Activated naive CD4-positive, alpha-beta T cell treated with anti-CD3 and anti-CD28 coated beads for 36 hours (primary cell): ENCODE data around the gene ERVW-1. TPM values are rescaled to one million over a fixed set of nuclear protein-coding genes. Genes with fewer than 3 reads are reported as not detected.
A peak's percentile ranks its signal among the peaks of the same experiment; 100 is the strongest.

ENCODE experiments used
- CTCF ChIA-PET: fragments of 350-600 bp; sonication (Branson Sonifier 250); formaldehyde crosslinking; loops from one replicate; lab custom pipeline; 2021; ENCODE audit warnings: antibody characterized with exemption; lab: Charles Lee
- DNase-seq: peaks from one replicate; pipeline ENCODE4 v3.0.0-alpha.2; 2020
- H3K27ac Mint-ChIP-seq: one replicate; pipeline ENCODE4 v1.8.0; 2021; ENCODE audit warnings: mild to moderate bottlenecking, mixed read lengths
- H3K27me3 Mint-ChIP-seq: one replicate; pipeline ENCODE4 v1.8.0; 2021; ENCODE audit warnings: low read depth, mixed read lengths
- H3K36me3 Mint-ChIP-seq: one replicate; pipeline ENCODE4 v1.8.0; 2021; ENCODE audit warnings: low read depth, mixed read lengths
- H3K4me1 Mint-ChIP-seq: one replicate; pipeline ENCODE4 v1.8.0; 2021; ENCODE audit warnings: low read depth, mixed read lengths
- H3K4me3 Mint-ChIP-seq: one replicate; pipeline ENCODE4 v1.8.0; 2021; ENCODE audit warnings: mild to moderate bottlenecking, moderate library complexity, mixed read lengths
- H3K9me3 Mint-ChIP-seq: one replicate; pipeline ENCODE4 v1.8.0; 2021; ENCODE audit warnings: mixed read lengths
- intact Hi-C: fragments of 100-400 bp; cut with micrococcal nuclease; formaldehyde crosslinking; loops from one replicate; pipeline ENCODE4 v1.15.1; 2023
- total RNA-seq, 2 experiments: library from RNA; stranded (reverse); gene quantifications; one replicate each; pipeline ENCODE4 v1.2.3, GENCODE V29; 2021

Gene ERVW-1
- total RNA-seq, 2 experiments from 2014 or later = not detected

DNA sequence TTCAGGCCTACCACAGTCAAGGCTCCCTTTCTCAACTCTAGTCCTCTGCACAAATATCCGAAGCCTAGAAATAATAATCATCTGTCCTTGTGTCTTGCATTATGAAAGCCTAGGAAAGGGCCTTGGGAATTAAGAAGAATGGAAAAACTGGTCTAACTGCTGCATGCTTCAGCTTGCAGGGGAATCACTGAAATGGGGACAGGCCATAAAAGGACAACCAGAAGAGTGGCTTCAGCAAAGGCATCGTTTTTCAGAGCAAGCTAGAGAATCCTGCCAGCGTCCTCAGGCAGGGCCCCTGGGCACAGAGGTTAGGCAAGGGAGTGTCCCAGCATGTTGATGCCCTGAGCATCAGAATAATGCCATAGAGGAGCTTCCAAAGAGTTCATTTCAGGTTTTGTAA is 13.2 kb downstream of the ERVW-1 start:
- no peak overlapping the region for H3K27ac Mint-ChIP-seq
- H3K27me3 Mint-ChIP-seq = no peaks in the 10 kb centered on the region
- no peak overlapping the region for H3K4me3 Mint-ChIP-seq
- CTCF ChIA-PET = no interaction called here
- DNase-seq = no peak
- peaks cover 8% of the 10 kb centered on the region for H3K9me3 Mint-ChIP-seq
- H3K4me1 Mint-ChIP-seq = no peaks in the 10 kb centered on the region
- H3K36me3 Mint-ChIP-seq = peaks cover 10% of the 10 kb centered on the region
- intact Hi-C loops = loop anchor here (5.0 kb wide), 2 partner anchors 582 to 1382 kb away; partner anchors contain the start of gene MTERF1

- Mint-ChIP-seq H3K9me3 (no peaks in the 10 kb centered on the region), H3K27ac (no peak overlapping the region), H3K27me3 (no peaks in the 10 kb centered on the region), H3K4me1 (no peaks in the 10 kb centered on the region), H3K4me3 (no peak overlapping the region), H3K36me3 (peaks cover 1% of the 10 kb centered on the region)
- intact Hi-C loops = loop anchor here (5.0 kb wide), 2 partner anchors 580 to 1380 kb away; partner anchors contain the start of gene MTERF1
- no peak for DNase-seq
- CTCF ChIA-PET = interaction anchor here (5.8 kb wide), 1 partner anchor 15 kb away, joined by 43 read pairs; the partner anchor contains the start of gene GATAD1
These were observed 15.2 kb downstream of the ERVW-1 start for GRCh38 chr7:92462560-92462959.

DNA sequence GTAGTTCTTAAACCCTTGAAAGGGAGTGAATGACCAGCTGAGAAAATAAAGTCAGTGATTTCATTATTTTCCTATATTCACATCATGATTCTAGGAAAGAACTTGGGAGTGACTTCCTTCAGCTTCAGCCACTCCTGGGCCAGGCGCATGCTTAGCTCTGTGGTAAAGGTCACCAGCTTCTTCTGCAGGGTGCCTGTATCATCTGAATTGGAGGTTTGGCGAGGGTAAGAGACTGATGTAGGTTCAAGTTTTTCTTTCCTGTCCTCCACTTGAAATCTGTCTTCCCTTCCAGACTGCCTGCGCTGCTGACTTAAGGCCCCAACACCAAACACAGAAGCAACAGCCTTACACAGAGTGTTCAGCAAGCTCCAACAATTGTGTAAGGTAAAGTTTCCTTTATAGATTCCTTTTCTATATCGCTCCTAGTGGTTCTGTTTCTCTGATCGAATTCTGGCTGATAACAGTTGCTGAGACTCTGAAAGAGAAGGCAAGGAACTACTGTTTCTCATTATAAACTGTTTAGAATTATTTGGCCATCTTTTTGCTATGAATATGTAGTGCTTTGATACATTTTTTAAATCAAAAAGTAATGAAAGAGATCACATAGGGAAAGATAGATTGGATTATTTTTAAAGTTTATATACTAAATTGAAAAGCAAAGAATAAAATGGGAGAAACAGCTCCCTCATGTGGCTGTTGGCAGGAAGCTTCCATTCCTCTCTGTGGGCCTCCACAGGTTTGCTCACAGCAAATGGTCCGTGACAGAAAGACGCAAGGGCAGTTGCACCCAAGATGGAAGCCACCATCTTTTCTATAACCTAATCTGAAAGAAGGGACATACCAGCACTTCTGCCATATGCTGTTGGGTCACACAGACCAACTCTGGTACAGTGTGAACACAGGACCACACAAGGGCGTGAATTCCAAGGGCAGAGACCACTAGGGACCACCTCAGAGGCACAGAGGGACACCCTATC is 16.4 kb downstream of the ERVW-1 start:
- intact Hi-C loops = loop anchor here (1.0 to 5.0 kb wide), 5 partner anchors 37 to 1379 kb away; partner anchors contain the start of genes LRRD1 and MTERF1
- no peak overlapping the region for H3K4me3 Mint-ChIP-seq
- H3K4me1 Mint-ChIP-seq = no peaks in the 10 kb centered on the region
- peaks cover 4% of the 10 kb centered on the region for H3K36me3 Mint-ChIP-seq
- CTCF ChIA-PET = interaction anchor here (0.5 to 5.8 kb wide), 20 partner anchors 8 to 1833 kb away, joined by 3 to 43 read pairs (median 4); partner anchors contain the start of gene GATAD1
- no peaks in the 10 kb centered on the region for H3K9me3 Mint-ChIP-seq
- no peaks in the 10 kb centered on the region for H3K27me3 Mint-ChIP-seq
- no peak overlapping the region for H3K27ac Mint-ChIP-seq
- peak; percentile 53 for DNase-seq

- Mint-ChIP-seq H3K36me3 (peaks cover 9% of the 10 kb centered on the region), H3K9me3 (no peaks in the 10 kb centered on the region), H3K4me3 (no peak overlapping the region), H3K4me1 (no peaks in the 10 kb centered on the region), H3K27ac (no peak overlapping the region), H3K27me3 (no peaks in the 10 kb centered on the region)
- intact Hi-C loops = loop anchor here (5.0 kb wide), 2 partner anchors 578 to 1378 kb away; partner anchors contain the start of gene MTERF1
- DNase-seq = no peak
- CTCF ChIA-PET = interaction anchor here (0.5 to 5.8 kb wide), 14 partner anchors 8 to 307 kb away, joined by 3 to 43 read pairs (median 4); partner anchors contain the start of gene GATAD1
These were observed 17.2 kb downstream of the ERVW-1 start for GRCh38 chr7:92460510-92460909.

- intact Hi-C loops = loop anchor here (5.0 kb wide), 2 partner anchors 578 to 1378 kb away; partner anchors contain the start of gene MTERF1
- no peak overlapping the region for H3K4me3 Mint-ChIP-seq
- H3K9me3 Mint-ChIP-seq = no peaks in the 10 kb centered on the region
- peaks cover 9% of the 10 kb centered on the region for H3K36me3 Mint-ChIP-seq
- DNase-seq = no peak
- CTCF ChIA-PET = interaction anchor here (0.6 to 5.8 kb wide), 8 partner anchors 10 to 284 kb away, joined by 4 to 43 read pairs (median 6); partner anchors contain the start of gene GATAD1
- no peaks in the 10 kb centered on the region for H3K4me1 Mint-ChIP-seq
- H3K27ac Mint-ChIP-seq = no peak overlapping the region
- H3K27me3 Mint-ChIP-seq = no peaks in the 10 kb centered on the region
These were observed 17.6 kb downstream of the ERVW-1 start for GRCh38 chr7:92460109-92460508.

DNA sequence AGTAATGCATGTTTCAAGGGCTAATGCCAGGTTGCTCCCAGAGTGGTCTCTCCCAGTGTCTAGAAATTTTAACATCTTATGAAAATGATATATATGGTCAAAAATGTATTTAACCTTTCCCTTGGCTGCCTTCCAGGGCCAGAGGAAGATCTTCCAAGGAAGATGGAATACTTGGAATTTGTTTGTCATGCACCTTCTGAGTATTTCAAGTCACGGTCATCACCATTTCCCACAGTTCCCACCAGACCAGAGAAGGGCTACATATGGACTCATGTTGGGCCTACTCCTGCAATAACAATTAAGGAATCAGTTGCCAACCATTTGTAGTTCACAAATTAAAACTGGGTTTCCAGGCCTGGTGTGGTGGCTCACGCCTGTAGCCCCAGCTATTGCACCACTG is 21.5 kb downstream of the ERVW-1 start:
- Mint-ChIP-seq H3K4me1 (no peaks in the 10 kb centered on the region), H3K9me3 (no peaks in the 10 kb centered on the region), H3K36me3 (peaks cover 12% of the 10 kb centered on the region), H3K27ac (no peak overlapping the region), H3K4me3 (no peak overlapping the region), H3K27me3 (no peaks in the 10 kb centered on the region)
- DNase-seq = no peak
- intact Hi-C loops = no loop called here
- CTCF ChIA-PET = no interaction called here

DNA sequence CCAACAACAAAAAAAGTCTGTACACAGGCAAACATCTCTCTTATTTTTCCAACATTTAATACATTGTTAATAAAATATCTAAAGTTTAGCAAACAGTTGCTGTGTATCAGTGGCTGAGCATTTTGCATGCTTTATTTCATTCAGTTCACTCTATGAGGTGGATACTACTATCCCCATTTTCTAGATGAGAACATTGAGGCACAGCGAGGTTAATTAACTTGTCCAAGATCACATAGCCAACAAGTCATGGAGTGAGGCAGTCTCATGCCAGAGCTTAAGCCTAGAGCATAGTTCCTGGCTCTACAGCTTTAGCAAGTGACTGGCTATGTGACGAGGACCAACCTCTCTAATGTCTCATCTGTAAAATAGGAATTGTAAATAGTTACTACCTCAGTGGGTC is 26.1 kb downstream of the ERVW-1 start:
- Mint-ChIP-seq H3K27me3 (no peaks in the 10 kb centered on the region), H3K36me3 (peaks cover 22% of the 10 kb centered on the region), H3K4me3 (no peak overlapping the region), H3K27ac (no peak overlapping the region), H3K4me1 (peaks cover 6% of the 10 kb centered on the region), H3K9me3 (no peaks in the 10 kb centered on the region)
- intact Hi-C loops = no loop called here
- CTCF ChIA-PET = interaction anchor here (1.1 kb wide), 1 partner anchor 510 kb away, joined by 3 read pairs; no protein-coding TSS in a partner anchor
- DNase-seq = no peak

DNA sequence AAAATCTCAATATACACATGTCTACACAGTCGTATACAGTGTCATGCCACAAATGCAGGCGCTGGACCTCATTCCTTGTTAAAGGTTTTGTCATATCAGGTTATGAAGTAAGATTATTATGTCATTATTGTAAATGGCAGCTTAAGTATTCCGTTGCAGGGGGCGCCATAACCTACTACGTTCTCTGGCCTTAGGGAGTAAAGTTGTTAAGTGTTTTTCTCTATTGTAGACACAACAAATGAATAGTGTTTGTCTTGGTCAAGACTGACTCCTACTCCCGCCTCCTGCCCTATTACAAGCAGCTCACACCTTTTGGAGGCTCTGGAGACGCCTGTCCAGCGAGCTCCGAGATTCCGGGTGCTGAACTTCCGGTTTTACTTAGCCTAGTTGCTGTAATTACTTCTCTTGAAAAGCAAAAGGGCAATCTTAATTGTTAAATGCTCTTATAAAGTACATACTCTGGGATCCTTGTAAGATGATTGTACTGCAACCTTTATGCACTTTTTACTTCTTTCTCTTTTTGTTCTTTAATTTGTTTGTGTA is 29.5 kb downstream of the ERVW-1 start:
- CTCF ChIA-PET = interaction anchor here (0.6 to 6.3 kb wide), 17 partner anchors 10 to 618 kb away, joined by 3 to 84 read pairs (median 5); partner anchors contain the start of genes AKAP9, ANKIB1, KRIT1 and LRRD1
- H3K4me3 Mint-ChIP-seq = peak overlapping the region; percentile 82
- H3K9me3 Mint-ChIP-seq = no peaks in the 10 kb centered on the region
- intact Hi-C loops = loop anchor here (1.0 to 10.0 kb wide), 7 partner anchors 371 to 1183 kb away; partner anchors contain the start of genes AKAP9, FZD1, SAMD9 and VPS50
- peak overlapping the region; percentile 84 for H3K27ac Mint-ChIP-seq
- peak; percentile 70 for DNase-seq
- H3K4me1 Mint-ChIP-seq = peaks cover 12% of the 10 kb centered on the region
- peaks cover 11% of the 10 kb centered on the region for H3K36me3 Mint-ChIP-seq
- H3K27me3 Mint-ChIP-seq = no peaks in the 10 kb centered on the region

DNA sequence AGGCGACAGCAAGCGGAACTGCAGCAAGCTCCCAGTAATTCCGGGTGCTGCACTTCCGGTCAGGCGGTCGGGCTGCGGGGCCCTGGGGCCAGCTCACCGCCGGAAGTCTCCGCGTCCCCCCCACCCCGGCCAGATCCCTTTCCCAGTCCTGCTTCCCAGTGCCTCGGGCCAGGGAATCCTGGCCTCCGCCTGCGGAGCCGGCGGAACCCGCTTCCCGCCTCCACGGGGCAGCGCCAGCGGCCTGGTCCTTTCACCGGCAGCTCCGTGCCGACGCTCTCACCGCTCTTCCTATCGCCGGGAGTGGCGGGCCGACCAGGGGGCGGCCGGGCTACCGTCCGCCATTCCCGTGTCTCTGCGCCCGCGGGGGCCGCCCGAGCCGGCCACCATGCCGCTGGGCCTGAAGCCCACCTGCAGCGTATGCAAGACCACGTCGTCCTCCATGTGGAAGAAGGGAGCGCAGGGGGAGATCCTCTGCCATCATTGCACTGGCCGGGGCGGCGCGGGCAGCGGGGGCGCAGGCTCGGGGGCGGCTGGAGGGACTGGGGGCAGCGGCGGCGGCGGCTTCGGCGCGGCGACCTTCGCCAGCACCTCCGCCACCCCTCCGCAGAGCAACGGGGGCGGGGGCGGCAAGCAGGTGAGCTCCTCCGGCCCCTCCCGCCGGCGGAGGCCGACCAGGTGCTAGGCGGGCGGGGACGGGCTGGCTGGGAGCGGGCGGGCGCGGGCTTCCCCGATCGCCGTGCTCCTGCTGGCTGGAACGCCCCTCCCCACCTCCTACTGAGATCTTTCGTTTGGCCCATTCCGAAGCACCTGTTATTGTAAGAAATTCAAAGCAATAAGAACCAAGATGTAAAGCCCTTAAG is 30.2 kb downstream of the ERVW-1 start, which contains the start of gene GATAD1:
GATAD1 (plus strand) TSS at position 138 of the 860 bp plus-strand sequence; CDS start at position 386, 248 bp downstream.
- peaks cover 11% of the 10 kb centered on the region for H3K36me3 Mint-ChIP-seq
- H3K27ac Mint-ChIP-seq = peak within 1 kb of the TSS; percentile 84
- peak within 1 kb of the TSS; percentile 82 for H3K4me3 Mint-ChIP-seq
- no peaks in the 10 kb centered on the region for H3K27me3 Mint-ChIP-seq
- CTCF ChIA-PET = interaction anchor here (0.6 to 6.3 kb wide), 27 partner anchors 10 to 1358 kb away, joined by 3 to 84 read pairs (median 4); partner anchors contain the start of genes AKAP9, ANKIB1, KRIT1 and LRRD1
- peak; percentile 89 for DNase-seq
- H3K4me1 Mint-ChIP-seq = peaks cover 12% of the 10 kb centered on the region
- H3K9me3 Mint-ChIP-seq = no peaks in the 10 kb centered on the region
- intact Hi-C loops = loop anchor here (1.0 to 10.0 kb wide), 16 partner anchors 23 to 1359 kb away; partner anchors contain the start of genes AKAP9, ANKIB1, CYP51A1 and FAM133B

GRCh38 chr7:92446869-92447344 is 30.8 kb downstream of the ERVW-1 start:
- Mint-ChIP-seq H3K4me3 (peak overlapping the region; percentile 82), H3K4me1 (peaks cover 12% of the 10 kb centered on the region), H3K27me3 (no peaks in the 10 kb centered on the region), H3K9me3 (no peaks in the 10 kb centered on the region), H3K36me3 (peaks cover 11% of the 10 kb centered on the region), H3K27ac (peak overlapping the region; percentile 80)
- no peak for DNase-seq
- intact Hi-C loops = loop anchor here (1.0 to 10.0 kb wide), 14 partner anchors 23 to 1358 kb away; partner anchors contain the start of genes ANKIB1, CYP51A1, FAM133B and FZD1
- CTCF ChIA-PET = interaction anchor here (0.6 to 6.3 kb wide), 23 partner anchors 9 to 1357 kb away, joined by 3 to 84 read pairs (median 4); partner anchors contain the start of genes AKAP9, ANKIB1, KRIT1 and LRRD1
